Lower lobe of right lung (tissue), 1 donor: Measurements from ENCODE around the gene NALF2. TPM values are rescaled to one million over a fixed set of nuclear protein-coding genes. Genes with fewer than 3 reads are reported as not detected.

Experiments
- total RNA-seq: library from RNA; stranded (reverse); fragmentation: NEBNext Ultra II Directional; extraction: Animal tissue kit (Norgen Biotek cat#: 25700); gene quantifications from one replicate; pipeline ENCODE4 v1.2.1, GENCODE V29; 2021
- donor health status: DM: no; HTN: yes; CAD: no; lungs with severe emphysema.

Gene NALF2
- total RNA-seq, 1 donor from 2014 or later = 0.12 TPM

Other genes starting within 250 kb of the NALF2 start
- 5.5 TPM for gene EDA, start 111.8 kb downstream of the NALF2 start, total RNA-seq